NCI-H2081 (cell line): ENCODE data around the gene SLC35B1.

Experiments used
- DNase-seq, 2 experiments: peaks; one replicate each; lab custom pipeline; 2025; lab: John Stamatoyannopoulos, UW

SLC35B1 gene

DNA sequence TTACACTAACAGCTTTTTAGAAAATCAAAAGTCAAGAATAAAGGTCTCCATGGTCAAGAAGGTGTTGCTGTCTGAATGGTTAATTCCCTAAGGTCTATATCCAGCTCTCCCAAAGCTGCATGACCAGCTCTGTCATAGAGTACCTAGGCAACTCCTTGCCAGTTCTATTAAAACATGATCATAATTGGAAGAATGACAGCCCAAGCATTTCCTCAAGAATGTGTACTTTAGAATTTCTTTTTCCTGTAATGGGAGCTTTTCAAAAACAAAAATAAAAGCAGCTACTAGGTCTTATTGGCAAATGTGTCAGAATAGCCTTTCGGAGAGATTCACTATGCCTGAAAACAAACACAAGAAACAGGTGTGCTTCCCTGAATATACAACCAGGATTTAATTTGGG lies 37.8 kb downstream of the SLC35B1 start:
- no peak for DNase-seq

DNA sequence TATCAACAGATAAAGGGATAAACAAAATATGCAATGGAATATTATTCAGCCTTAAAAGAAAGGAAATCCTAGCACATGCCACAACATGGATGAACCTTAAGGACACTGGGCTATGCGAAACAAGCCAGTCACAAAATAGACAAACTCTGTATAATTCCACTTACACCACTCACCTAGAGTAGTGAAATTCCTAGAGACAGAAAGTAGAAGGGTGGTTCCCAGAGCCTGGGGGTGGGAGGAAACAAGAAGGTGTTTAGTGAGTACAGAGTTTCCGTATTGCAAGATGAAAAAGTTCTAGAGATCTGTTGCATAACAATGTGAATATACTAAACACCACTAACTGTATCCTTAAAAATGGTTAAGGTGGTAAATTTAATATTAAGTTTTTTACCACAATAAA lies 39.9 kb downstream of the SLC35B1 start:
- no peak for DNase-seq

DNA sequence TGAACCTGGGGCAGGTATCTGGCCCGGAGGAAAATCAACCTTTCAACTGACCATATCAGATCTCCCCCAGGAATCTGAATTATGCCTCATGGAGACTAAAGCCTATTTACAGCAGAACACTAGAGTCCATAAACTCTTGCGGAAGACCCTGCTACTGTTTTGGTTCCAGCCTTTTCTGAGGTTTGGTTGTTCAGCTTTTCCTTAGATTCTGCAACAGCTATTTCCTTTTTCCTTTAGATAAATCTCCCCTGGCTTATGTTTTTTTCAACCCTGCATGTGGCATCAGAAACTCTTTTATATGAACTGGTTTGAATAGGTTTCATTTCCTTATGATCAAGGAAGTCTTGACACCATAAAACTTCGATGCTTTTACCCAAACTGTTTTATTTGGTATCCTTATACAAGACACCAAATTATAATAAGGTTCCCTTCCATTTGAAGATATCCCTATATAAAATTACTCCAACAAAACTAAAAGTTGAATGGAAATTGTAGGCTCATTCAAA lies 43.0 kb downstream of the SLC35B1 start:
- DNase-seq = no peak

DNA sequence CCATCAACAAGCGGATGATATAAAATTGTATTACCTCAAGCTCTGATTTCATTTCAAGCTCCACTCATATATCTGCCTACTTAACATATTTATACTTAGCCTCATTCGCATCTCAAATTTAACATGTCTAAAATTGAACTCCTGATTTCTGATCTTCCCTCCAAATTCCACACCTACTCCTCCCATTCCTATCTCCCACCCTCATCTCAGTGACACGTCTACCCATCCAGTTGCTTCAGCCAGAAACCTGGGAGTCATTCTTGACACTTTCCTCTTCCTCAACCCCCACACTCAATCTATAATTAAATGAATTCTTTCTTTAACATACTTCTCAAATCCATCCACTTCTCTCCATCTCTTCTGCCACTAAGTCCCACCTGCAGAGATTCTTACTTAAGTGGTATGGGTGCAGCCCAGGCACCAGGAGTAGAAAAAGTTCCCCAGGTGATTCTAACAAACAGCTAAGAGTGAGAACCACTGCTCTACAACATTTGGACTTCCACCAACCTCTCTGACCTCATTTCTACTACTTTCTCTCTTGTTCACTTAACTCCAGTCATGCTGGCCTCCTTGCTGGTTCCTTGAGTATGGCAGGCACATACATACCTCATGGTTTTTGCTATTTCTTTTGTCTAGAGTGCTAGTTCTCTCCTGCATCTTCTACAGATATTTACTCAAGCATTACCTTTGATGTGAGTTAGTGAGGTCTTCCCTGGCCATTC lies 47.9 kb downstream of the SLC35B1 start:
- DNase-seq = no peak

- no peak for DNase-seq
These were observed 51.5 kb downstream of the SLC35B1 start for GRCh38 chr17:49656247-49656646.
